WTC11 (cell line): ENCODE measurements around the gene OR51L1. TPM values are rescaled to one million over a fixed set of nuclear protein-coding genes. Genes with fewer than 3 reads are reported as not detected.

Experiments
- ATAC-seq: fragments of 200-7000 bp; cut with Tn5 transposase; 2 replicates; pipeline ENCODE4 v1.10.0; 2021; ENCODE audit warnings: mild to moderate bottlenecking, moderate library complexity
- CTCF ChIA-PET: fragments of 300-600 bp; sonication (Branson Sonifier 250); formaldehyde crosslinking; loops from one replicate; lab custom pipeline; 2021; ENCODE audit warnings: antibody characterized with exemption; lab: Charles Lee
- POLR2A ChIA-PET: fragments of 350-600 bp; sonication (Branson Sonifier 250); formaldehyde crosslinking; loops from one replicate; lab custom pipeline; 2021; ENCODE audit warnings: antibody characterized with exemption; lab: Charles Lee
- DNase-seq: peaks from one replicate; pipeline ENCODE4 v3.0.0; 2021; ENCODE audit warnings: low spot score
- H3K27ac Mint-ChIP-seq: 2 replicates; pipeline ENCODE4 v1.8.0; 2021; ENCODE audit warnings: mixed read lengths
- H3K27me3 Mint-ChIP-seq: 2 replicates; pipeline ENCODE4 v1.8.0; 2021; ENCODE audit warnings: low read depth, mild to moderate bottlenecking, moderate library complexity, mixed read lengths
- H3K36me3 Mint-ChIP-seq: 2 replicates; pipeline ENCODE4 v1.8.0; 2021; ENCODE audit warnings: mixed read lengths
- H3K4me1 Mint-ChIP-seq: 2 replicates; pipeline ENCODE4 v1.8.0; 2022; ENCODE audit warnings: mixed read lengths
- H3K4me3 Mint-ChIP-seq: 2 replicates; pipeline ENCODE4 v1.8.0; 2021; ENCODE audit warnings: mild to moderate bottlenecking, moderate library complexity, mixed read lengths
- H3K9me3 Mint-ChIP-seq: 2 replicates; pipeline ENCODE4 v1.8.0; 2021; ENCODE audit warnings: mixed read lengths
- GRHL2 ChIP-seq: fragments of 250-450 bp; sonication (Bioruptor Pico); IDR thresholded peaks from 2 replicates; pipeline ENCODE4 v1.8.0; 2022; ENCODE audit warnings: mild to moderate bottlenecking, moderate library complexity; ENCODE audit not compliant: insufficient replicate concordance, severe bottlenecking
- GTF2I ChIP-seq: fragments of 250-450 bp; sonication (Bioruptor Pico); conservative IDR thresholded peaks from 2 replicates; pipeline ENCODE4 v1.4.0; 2021; ENCODE audit warnings: mild to moderate bottlenecking
- NFATC4 ChIP-seq: fragments of 250-450 bp; sonication (Bioruptor Pico); IDR thresholded peaks from 2 replicates; pipeline ENCODE4 v1.9.0; 2021; ENCODE audit warnings: mild to moderate bottlenecking
- NFE2L1 ChIP-seq: sonication (generic); formaldehyde crosslinking; IDR thresholded peaks from 2 replicates; pipeline ENCODE4 v1.8.1; 2023; ENCODE audit warnings: missing genetic modification reagents
- NFYB ChIP-seq: sonication (generic); formaldehyde crosslinking; conservative IDR thresholded peaks from 2 replicates; pipeline ENCODE4 v1.8.0; 2022; ENCODE audit warnings: low read depth, missing genetic modification reagents
- SMAD3 ChIP-seq: sonication (generic); formaldehyde crosslinking; IDR thresholded peaks from 2 replicates; pipeline ENCODE4 v1.8.0; 2022; ENCODE audit warnings: missing genetic modification reagents, mild to moderate bottlenecking, borderline replicate concordance
- SOX15 ChIP-seq: fragments of 250-450 bp; sonication (Bioruptor Pico); IDR thresholded peaks from 2 replicates; pipeline ENCODE4 v1.9.0; 2021; ENCODE audit warnings: mild to moderate bottlenecking
- TCF7 ChIP-seq: sonication (generic); formaldehyde crosslinking; IDR thresholded peaks from 2 replicates; pipeline ENCODE4 v1.8.0; 2022; ENCODE audit warnings: mild to moderate bottlenecking, low read depth, missing genetic modification reagents, moderate library complexity
- TEAD4 ChIP-seq: sonication (generic); formaldehyde crosslinking; IDR thresholded peaks from 2 replicates; pipeline ENCODE4 v1.8.0; 2022; ENCODE audit warnings: mild to moderate bottlenecking, missing genetic modification reagents
- ZNF263 ChIP-seq: sonication (generic); formaldehyde crosslinking; IDR thresholded peaks from 2 replicates; pipeline ENCODE4 v1.8.1; 2022; ENCODE audit warnings: low read depth, mild to moderate bottlenecking, moderate library complexity, missing genetic modification reagents
- total RNA-seq: library from RNA; stranded (reverse); gene quantifications from 3 replicates; pipeline ENCODE4 v1.2.3, GENCODE V29; 2021
- TF ChIP-seq, protein P1 (sequence below): sonication (generic); formaldehyde crosslinking; IDR thresholded peaks from 2 replicates; pipeline ENCODE4 v1.8.0; 2023; ENCODE audit warnings: missing genetic modification reagents
- TF ChIP-seq, protein P2 (sequence below): sonication (generic); formaldehyde crosslinking; IDR thresholded peaks from 2 replicates; pipeline ENCODE4 v1.8.1; 2023; ENCODE audit warnings: mild to moderate bottlenecking, missing genetic modification reagents, moderate library complexity
- TF ChIP-seq, protein P3 (sequence below): sonication (generic); formaldehyde crosslinking; IDR thresholded peaks from 2 replicates; pipeline ENCODE4 v1.8.0; 2022; ENCODE audit warnings: mild to moderate bottlenecking, missing genetic modification reagents
- TF ChIP-seq, protein P4 (sequence below): fragments of 250-450 bp; sonication (Bioruptor Pico); IDR thresholded peaks from 2 replicates; pipeline ENCODE4 v1.9.0; 2021; ENCODE audit warnings: mild to moderate bottlenecking
- TF ChIP-seq, protein P5 (sequence below): fragments of 250-450 bp; sonication (Bioruptor Pico); IDR thresholded peaks from 2 replicates; pipeline ENCODE4 v2.1.2; 2022; ENCODE audit warnings: mild to moderate bottlenecking, moderate library complexity
- TF ChIP-seq, protein P6 (sequence below): sonication (generic); formaldehyde crosslinking; conservative IDR thresholded peaks from 2 replicates; pipeline ENCODE4 v1.8.1; 2023; ENCODE audit warnings: mild to moderate bottlenecking, low read depth, missing genetic modification reagents, moderate library complexity
- TF ChIP-seq, protein P7 (sequence below): sonication (generic); formaldehyde crosslinking; IDR thresholded peaks from 2 replicates; pipeline ENCODE4 v1.8.1; 2023; ENCODE audit warnings: mild to moderate bottlenecking, moderate library complexity, missing genetic modification reagents
- TF ChIP-seq, protein P8 (sequence below): sonication (generic); formaldehyde crosslinking; IDR thresholded peaks from 2 replicates; pipeline ENCODE4 v1.8.1; 2022; ENCODE audit warnings: low read depth, mild to moderate bottlenecking, moderate library complexity, missing genetic modification reagents, borderline replicate concordance
- TF ChIP-seq, protein P9 (sequence below): sonication (generic); formaldehyde crosslinking; IDR thresholded peaks from 2 replicates; pipeline ENCODE4 v1.8.1; 2023; ENCODE audit warnings: mild to moderate bottlenecking, missing genetic modification reagents, borderline replicate concordance

The OR51L1 gene
- total RNA-seq, 1 experiment from 2014 or later = not detected

DNA sequence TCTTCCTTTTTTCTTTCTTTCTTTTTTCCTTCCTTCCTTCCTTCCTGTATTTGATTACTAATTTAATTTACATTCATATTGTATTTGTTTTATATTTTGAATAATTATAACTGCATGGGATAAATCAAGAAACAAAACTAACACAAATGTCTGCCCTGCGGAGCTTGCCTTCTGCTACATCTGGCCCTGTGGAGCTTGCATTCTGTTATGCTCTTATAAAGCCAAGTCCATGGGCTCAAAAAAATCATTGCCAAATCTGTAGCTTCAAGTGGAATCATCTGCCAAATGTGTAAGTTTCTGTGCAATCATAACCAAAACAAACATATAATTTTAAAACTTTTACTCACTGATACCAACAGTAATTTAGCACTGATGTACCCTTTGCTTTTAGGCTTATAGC lies 43.7 kb downstream of the OR51L1 start:
- DNase-seq (no peak), ATAC-seq (no peak)
- TF ChIP-seq, protein P1, sequence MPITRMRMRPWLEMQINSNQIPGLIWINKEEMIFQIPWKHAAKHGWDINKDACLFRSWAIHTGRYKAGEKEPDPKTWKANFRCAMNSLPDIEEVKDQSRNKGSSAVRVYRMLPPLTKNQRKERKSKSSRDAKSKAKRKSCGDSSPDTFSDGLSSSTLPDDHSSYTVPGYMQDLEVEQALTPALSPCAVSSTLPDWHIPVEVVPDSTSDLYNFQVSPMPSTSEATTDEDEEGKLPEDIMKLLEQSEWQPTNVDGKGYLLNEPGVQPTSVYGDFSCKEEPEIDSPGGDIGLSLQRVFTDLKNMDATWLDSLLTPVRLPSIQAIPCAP (CRISPR knock-in tag) = no peak
- TF ChIP-seq NFE2L1 (CRISPR knock-in tag) (no peak), ZNF263 (no peak), SOX15 (CRISPR knock-in tag) (no peak), SMAD3 (CRISPR knock-in tag) (no peak), GRHL2 (CRISPR knock-in tag) (no peak)
- TF ChIP-seq, protein P2, sequence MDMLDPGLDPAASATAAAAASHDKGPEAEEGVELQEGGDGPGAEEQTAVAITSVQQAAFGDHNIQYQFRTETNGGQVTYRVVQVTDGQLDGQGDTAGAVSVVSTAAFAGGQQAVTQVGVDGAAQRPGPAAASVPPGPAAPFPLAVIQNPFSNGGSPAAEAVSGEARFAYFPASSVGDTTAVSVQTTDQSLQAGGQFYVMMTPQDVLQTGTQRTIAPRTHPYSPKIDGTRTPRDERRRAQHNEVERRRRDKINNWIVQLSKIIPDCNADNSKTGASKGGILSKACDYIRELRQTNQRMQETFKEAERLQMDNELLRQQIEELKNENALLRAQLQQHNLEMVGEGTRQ = no peak
- TF ChIP-seq, protein P3, sequence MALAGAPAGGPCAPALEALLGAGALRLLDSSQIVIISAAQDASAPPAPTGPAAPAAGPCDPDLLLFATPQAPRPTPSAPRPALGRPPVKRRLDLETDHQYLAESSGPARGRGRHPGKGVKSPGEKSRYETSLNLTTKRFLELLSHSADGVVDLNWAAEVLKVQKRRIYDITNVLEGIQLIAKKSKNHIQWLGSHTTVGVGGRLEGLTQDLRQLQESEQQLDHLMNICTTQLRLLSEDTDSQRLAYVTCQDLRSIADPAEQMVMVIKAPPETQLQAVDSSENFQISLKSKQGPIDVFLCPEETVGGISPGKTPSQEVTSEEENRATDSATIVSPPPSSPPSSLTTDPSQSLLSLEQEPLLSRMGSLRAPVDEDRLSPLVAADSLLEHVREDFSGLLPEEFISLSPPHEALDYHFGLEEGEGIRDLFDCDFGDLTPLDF = no peak
- Mint-ChIP-seq H3K36me3 (no peaks in the 10 kb centered on the region), H3K9me3 (no peaks in the 10 kb centered on the region), H3K27me3 (no peaks in the 10 kb centered on the region), H3K4me1 (no peaks in the 10 kb centered on the region), H3K27ac (no peak overlapping the region), H3K4me3 (no peak overlapping the region)
- ChIA-PET POLR2A (no interaction called here), CTCF (no interaction called here)

DNA sequence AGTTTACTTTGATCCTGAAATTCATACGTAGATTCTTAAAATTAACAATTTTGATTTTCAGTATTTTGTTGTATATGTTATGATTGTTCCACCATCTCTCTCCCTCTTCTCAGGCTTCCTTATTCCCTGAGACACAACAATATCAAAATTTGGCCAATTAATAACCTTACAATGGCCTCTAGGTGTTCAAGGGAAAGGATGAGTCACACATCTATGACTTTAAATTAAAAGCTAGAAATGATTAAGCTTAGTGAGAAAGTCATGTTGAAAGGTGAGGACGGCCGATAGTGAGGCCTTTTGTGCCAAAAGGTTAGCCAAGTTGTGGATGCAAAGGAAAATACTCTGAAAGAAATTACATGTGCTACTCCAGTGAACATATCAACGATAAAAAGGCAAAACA lies 46.2 kb downstream of the OR51L1 start:
- ChIA-PET POLR2A (no interaction called here), CTCF (no interaction called here)
- no peak overlapping the region for H3K4me3 Mint-ChIP-seq
- DNase-seq = no peak
- no peaks in the 10 kb centered on the region for H3K9me3 Mint-ChIP-seq
- H3K27me3 Mint-ChIP-seq = no peaks in the 10 kb centered on the region
- no peaks in the 10 kb centered on the region for H3K4me1 Mint-ChIP-seq
- H3K27ac Mint-ChIP-seq = no peak overlapping the region
- no peak for ATAC-seq
- H3K36me3 Mint-ChIP-seq = no peaks in the 10 kb centered on the region
- TF ChIP-seq NFATC4 (CRISPR knock-in tag) (no peak), NFYB (no peak), GTF2I (no peak), TEAD4 (CRISPR knock-in tag) (no peak), TCF7 (CRISPR knock-in tag) (no peak)
- TF ChIP-seq, protein P4, sequence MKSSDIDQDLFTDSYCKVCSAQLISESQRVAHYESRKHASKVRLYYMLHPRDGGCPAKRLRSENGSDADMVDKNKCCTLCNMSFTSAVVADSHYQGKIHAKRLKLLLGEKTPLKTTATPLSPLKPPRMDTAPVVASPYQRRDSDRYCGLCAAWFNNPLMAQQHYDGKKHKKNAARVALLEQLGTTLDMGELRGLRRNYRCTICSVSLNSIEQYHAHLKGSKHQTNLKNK (CRISPR knock-in tag) = no peak
- TF ChIP-seq, protein P3 = no peak
- TF ChIP-seq, protein P5, sequence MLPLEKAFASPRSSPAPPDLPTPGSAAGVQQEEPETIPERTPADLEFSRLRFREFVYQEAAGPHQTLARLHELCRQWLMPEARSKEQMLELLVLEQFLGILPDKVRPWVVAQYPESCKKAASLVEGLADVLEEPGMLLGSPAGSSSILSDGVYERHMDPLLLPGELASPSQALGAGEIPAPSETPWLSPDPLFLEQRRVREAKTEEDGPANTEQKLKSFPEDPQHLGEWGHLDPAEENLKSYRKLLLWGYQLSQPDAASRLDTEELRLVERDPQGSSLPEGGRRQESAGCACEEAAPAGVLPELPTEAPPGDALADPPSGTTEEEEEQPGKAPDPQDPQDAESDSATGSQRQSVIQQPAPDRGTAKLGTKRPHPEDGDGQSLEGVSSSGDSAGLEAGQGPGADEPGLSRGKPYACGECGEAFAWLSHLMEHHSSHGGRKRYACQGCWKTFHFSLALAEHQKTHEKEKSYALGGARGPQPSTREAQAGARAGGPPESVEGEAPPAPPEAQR (CRISPR knock-in tag) = no peak
- TF ChIP-seq, protein P6, sequence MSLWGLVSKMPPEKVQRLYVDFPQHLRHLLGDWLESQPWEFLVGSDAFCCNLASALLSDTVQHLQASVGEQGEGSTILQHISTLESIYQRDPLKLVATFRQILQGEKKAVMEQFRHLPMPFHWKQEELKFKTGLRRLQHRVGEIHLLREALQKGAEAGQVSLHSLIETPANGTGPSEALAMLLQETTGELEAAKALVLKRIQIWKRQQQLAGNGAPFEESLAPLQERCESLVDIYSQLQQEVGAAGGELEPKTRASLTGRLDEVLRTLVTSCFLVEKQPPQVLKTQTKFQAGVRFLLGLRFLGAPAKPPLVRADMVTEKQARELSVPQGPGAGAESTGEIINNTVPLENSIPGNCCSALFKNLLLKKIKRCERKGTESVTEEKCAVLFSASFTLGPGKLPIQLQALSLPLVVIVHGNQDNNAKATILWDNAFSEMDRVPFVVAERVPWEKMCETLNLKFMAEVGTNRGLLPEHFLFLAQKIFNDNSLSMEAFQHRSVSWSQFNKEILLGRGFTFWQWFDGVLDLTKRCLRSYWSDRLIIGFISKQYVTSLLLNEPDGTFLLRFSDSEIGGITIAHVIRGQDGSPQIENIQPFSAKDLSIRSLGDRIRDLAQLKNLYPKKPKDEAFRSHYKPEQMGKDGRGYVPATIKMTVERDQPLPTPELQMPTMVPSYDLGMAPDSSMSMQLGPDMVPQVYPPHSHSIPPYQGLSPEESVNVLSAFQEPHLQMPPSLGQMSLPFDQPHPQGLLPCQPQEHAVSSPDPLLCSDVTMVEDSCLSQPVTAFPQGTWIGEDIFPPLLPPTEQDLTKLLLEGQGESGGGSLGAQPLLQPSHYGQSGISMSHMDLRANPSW (CRISPR knock-in tag) = no peak
- TF ChIP-seq, protein P7, sequence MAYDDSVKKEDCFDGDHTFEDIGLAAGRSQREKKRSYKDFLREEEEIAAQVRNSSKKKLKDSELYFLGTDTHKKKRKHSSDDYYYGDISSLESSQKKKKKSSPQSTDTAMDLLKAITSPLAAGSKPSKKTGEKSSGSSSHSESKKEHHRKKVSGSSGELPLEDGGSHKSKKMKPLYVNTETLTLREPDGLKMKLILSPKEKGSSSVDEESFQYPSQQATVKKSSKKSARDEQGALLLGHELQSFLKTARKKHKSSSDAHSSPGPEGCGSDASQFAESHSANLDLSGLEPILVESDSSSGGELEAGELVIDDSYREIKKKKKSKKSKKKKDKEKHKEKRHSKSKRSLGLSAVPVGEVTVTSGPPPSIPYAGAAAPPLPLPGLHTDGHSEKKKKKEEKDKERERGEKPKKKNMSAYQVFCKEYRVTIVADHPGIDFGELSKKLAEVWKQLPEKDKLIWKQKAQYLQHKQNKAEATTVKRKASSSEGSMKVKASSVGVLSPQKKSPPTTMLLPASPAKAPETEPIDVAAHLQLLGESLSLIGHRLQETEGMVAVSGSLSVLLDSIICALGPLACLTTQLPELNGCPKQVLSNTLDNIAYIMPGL (CRISPR knock-in tag) = no peak
- TF ChIP-seq, protein P8, sequence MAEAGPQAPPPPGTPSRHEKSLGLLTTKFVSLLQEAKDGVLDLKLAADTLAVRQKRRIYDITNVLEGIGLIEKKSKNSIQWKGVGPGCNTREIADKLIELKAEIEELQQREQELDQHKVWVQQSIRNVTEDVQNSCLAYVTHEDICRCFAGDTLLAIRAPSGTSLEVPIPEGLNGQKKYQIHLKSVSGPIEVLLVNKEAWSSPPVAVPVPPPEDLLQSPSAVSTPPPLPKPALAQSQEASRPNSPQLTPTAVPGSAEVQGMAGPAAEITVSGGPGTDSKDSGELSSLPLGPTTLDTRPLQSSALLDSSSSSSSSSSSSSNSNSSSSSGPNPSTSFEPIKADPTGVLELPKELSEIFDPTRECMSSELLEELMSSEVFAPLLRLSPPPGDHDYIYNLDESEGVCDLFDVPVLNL (CRISPR knock-in tag) = no peak
- TF ChIP-seq, protein P9, sequence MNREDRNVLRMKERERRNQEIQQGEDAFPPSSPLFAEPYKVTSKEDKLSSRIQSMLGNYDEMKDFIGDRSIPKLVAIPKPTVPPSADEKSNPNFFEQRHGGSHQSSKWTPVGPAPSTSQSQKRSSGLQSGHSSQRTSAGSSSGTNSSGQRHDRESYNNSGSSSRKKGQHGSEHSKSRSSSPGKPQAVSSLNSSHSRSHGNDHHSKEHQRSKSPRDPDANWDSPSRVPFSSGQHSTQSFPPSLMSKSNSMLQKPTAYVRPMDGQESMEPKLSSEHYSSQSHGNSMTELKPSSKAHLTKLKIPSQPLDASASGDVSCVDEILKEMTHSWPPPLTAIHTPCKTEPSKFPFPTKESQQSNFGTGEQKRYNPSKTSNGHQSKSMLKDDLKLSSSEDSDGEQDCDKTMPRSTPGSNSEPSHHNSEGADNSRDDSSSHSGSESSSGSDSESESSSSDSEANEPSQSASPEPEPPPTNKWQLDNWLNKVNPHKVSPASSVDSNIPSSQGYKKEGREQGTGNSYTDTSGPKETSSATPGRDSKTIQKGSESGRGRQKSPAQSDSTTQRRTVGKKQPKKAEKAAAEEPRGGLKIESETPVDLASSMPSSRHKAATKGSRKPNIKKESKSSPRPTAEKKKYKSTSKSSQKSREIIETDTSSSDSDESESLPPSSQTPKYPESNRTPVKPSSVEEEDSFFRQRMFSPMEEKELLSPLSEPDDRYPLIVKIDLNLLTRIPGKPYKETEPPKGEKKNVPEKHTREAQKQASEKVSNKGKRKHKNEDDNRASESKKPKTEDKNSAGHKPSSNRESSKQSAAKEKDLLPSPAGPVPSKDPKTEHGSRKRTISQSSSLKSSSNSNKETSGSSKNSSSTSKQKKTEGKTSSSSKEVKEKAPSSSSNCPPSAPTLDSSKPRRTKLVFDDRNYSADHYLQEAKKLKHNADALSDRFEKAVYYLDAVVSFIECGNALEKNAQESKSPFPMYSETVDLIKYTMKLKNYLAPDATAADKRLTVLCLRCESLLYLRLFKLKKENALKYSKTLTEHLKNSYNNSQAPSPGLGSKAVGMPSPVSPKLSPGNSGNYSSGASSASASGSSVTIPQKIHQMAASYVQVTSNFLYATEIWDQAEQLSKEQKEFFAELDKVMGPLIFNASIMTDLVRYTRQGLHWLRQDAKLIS = no peak
